Lower leg skin (tissue), 4 donors: ENCODE results near the gene NACC2. TPM values are rescaled to one million over a fixed set of nuclear protein-coding genes. Genes with fewer than 3 reads are reported as not detected.

ENCODE experiments used
- DNase-seq, 2 donors: peaks; one replicate each; pipeline ENCODE4 v3.0.0-alpha.2; 2019; ENCODE audit warnings: low spot score in 2 of 2
- H3K4me3 ChIP-seq: fragments of 200-600 bp; sonication (generic); 2 replicates; pipeline ENCODE4 v1.5.1; 2017; ENCODE audit warnings: mild to moderate bottlenecking, low read depth; ENCODE audit not compliant: poor library complexity, severe bottlenecking
- CTCF ChIP-seq, 3 donors: fragments of 450-650 bp; IDR thresholded peaks; one replicate each; pipeline ENCODE4 v1.5.1; 2016; ENCODE audit warnings: antibody characterized with exemption in 3 of 3, mild to moderate bottlenecking in 3 of 3, moderate library complexity in 2 of 3
- POLR2A ChIP-seq, 2 donors: fragments of 450-650 bp; IDR thresholded peaks; one replicate each; pipeline ENCODE4 v1.6.1; 2016 to 2017; ENCODE audit warnings: antibody characterized with exemption in 2 of 2, mild to moderate bottlenecking in 1 of 2, moderate library complexity in 1 of 2
- WGBS, 2 donors: methylation state at CpG; one replicate each; pipeline ENCODE4 v1.1.5; 2018; 5-methylcytosine and 5-hydroxymethylcytosine counted together
- intact Hi-C: fragments of 100-400 bp; cut with DNase I; formaldehyde crosslinking; loops from one replicate; pipeline ENCODE4 v1.15.0; 2023; ENCODE audit warnings: low total_unique reads
- total RNA-seq, 4 donors: library from RNA; depleted of rRNA; stranded (reverse); fragments of >200 nt; gene quantifications; one replicate each; pipeline ENCODE4 v1.1.0, GENCODE V29; 2016

Gene NACC2
- total RNA-seq, 4 donors from 2014 or later, result 9.1 to 17.3 (median 13.4) TPM

- no peak overlapping the region for H3K4me3 ChIP-seq
- TF ChIP-seq POLR2A (IDR thresholded peaks at IDR 0.05) (no peak), CTCF (IDR thresholded peaks at IDR 0.05) (no peak)
- intact Hi-C loops, result no loop called here
- WGBS, 2 donors, result 71 to 75% methylated on average over 30 to 33 of the region's 33 CpGs
- DNase-seq, result no peak
These were observed 41.2 kb upstream of the NACC2 start for GRCh38 chr9:136136127-136136925.

- DNase-seq, result no peak
- 55 to 57% methylated on average over 8 to 17 of the region's 18 CpGs for WGBS, 2 donors
- TF ChIP-seq POLR2A (IDR thresholded peaks at IDR 0.05) (no peak), CTCF (IDR thresholded peaks at IDR 0.05) (no peak)
- intact Hi-C loops, result no loop called here
- H3K4me3 ChIP-seq, result no peak overlapping the region
These were observed 40.4 kb upstream of the NACC2 start for GRCh38 chr9:136135326-136136126.

GRCh38 chr9:136133959-136134484 is 38.9 kb upstream of the NACC2 start:
- no peak for DNase-seq
- TF ChIP-seq CTCF (IDR thresholded peaks at IDR 0.05) (no peak), POLR2A (IDR thresholded peaks at IDR 0.05) (no peak)
- intact Hi-C loops, result no loop called here
- 22 to 26% methylated on average over 17 to 18 of the region's 18 CpGs for WGBS, 2 donors
- H3K4me3 ChIP-seq, result no peak overlapping the region

- no peak overlapping the region for H3K4me3 ChIP-seq
- WGBS, 2 donors, result 3 to 4% methylated on average over 32 to 47 of the region's 69 CpGs
- intact Hi-C loops, result no loop called here
- TF ChIP-seq POLR2A (IDR thresholded peaks at IDR 0.05), result no peak
- no peak for TF ChIP-seq CTCF (IDR thresholded peaks at IDR 0.05)
- DNase-seq, result no peak
These were observed 38.3 kb upstream of the NACC2 start for GRCh38 chr9:136133191-136133958.

GRCh38 chr9:136132512-136133050 is 37.5 kb upstream of the NACC2 start:
- WGBS, 2 donors, result 4% methylated on average over 24 of the region's 52 CpGs; no CpG with 5 or more reads in 1 of the 2 donors
- DNase-seq, result no peak
- no peak for TF ChIP-seq CTCF (IDR thresholded peaks at IDR 0.05)
- no peak for TF ChIP-seq POLR2A (IDR thresholded peaks at IDR 0.05)
- intact Hi-C loops, result no loop called here
- no peak overlapping the region for H3K4me3 ChIP-seq
